NCI-H2196 treated with DMSO at 0.1 percent for 48 hours (cell line): ENCODE measurements around the gene ATP6V1G2.
"Not testable (repeated sequence)": the region's sequence is repeated elsewhere in the genome, so short reads cannot be mapped to it uniquely, and the experiment has no call there.

Experiments
- DNase-seq: peaks from one replicate; lab custom pipeline; 2025; ENCODE audit not compliant: unreplicated experiment; lab: John Stamatoyannopoulos, UW

ATP6V1G2 gene

DNA sequence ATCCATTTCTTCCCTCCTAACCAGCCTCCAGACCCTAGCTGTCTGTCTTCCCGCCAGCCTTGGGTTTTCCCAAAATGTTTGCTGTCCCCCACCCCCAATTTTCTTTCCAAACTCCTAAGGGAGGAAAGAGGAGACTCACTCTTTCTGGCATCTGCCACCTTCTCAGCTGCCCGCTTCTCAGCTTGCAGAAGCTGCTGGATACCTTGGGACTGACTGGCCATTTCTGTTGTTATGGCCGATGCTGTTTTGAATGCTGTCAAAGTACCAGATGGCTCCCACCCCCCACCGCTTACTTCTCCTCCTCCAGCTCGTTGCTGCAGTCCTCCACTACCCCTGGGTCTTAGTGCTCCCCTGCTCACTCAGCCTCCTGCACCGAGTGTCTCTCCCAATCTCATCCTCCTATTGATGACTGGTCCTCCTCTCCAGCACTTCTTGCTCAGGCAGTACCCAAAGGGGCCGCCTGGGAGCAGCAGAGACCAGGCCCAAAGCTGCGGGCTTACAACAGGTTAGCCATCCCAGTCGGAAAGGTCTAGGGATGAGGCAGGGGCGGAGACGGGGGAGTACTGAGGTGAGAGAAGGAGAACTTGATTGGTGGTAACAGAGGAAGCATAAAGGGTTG, at the start of gene ATP6V1G2:
TSS of gene ATP6V1G2 (minus strand) at position 270 of the 619 bp plus-strand sequence. CDS start at position 221, 49 bp downstream.
- DNase-seq: peak; percentile 96

DNA sequence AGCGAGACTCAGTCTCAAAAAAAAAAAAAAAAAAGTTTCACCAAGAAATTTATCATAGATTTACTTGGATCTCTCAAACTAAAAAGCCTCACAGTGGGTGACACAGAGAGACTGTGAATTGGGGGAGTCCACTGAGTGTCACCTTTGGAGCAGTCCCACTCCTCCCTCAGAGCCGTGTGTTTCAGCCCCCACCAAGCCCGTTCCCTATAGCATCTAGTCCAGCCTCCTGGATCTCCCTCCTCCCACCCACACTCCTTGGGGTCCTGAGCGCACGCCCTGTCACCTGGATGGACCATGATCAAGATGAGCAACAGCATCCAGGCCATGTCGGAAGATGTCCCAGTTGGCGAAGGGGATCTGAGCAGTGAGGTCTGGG, 46.0 kb upstream of the ATP6V1G2 start:
- no peak for DNase-seq

GRCh38 chr6:31590691-31591090, 44.3 kb upstream of the ATP6V1G2 start:
- not testable (repeated sequence) for DNase-seq

DNA sequence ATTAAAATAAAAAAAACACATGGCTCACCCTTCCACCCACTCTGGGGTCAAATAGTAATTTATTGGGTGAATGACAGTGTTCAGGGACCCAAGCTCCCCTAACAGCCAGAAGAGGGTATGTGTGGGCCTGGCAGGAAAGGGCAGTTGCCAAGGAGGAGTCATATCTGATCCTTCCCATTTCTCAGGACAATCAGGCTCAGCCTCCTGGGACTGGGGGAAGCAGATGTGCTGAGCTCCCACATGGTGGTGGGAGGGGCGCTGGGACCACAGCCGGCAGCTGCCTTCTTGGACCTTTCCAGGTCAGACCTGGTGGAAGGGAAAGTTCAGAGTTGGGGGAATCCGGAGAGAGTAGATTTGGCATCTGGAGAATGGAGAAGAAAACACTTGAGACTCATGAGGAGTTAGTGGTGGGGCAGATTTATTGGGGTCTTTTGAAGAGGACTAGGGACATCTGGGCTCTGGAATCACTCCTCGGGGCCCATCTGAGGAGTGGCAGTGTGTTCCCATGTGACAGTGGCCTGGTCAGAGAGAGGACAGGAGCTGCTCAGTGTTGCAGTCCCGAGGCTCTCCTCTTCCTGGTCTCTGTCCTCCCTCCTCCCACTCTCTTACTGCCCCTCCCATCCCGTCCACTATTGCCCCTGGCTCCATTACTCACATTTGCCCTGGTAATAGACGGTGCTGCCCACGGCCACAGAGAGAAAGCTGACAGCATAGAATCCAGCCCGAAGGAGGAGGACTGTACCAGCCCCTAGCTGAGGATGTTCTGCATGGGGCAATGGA, 42.7 kb upstream of the ATP6V1G2 start:
- no peak for DNase-seq

DNA sequence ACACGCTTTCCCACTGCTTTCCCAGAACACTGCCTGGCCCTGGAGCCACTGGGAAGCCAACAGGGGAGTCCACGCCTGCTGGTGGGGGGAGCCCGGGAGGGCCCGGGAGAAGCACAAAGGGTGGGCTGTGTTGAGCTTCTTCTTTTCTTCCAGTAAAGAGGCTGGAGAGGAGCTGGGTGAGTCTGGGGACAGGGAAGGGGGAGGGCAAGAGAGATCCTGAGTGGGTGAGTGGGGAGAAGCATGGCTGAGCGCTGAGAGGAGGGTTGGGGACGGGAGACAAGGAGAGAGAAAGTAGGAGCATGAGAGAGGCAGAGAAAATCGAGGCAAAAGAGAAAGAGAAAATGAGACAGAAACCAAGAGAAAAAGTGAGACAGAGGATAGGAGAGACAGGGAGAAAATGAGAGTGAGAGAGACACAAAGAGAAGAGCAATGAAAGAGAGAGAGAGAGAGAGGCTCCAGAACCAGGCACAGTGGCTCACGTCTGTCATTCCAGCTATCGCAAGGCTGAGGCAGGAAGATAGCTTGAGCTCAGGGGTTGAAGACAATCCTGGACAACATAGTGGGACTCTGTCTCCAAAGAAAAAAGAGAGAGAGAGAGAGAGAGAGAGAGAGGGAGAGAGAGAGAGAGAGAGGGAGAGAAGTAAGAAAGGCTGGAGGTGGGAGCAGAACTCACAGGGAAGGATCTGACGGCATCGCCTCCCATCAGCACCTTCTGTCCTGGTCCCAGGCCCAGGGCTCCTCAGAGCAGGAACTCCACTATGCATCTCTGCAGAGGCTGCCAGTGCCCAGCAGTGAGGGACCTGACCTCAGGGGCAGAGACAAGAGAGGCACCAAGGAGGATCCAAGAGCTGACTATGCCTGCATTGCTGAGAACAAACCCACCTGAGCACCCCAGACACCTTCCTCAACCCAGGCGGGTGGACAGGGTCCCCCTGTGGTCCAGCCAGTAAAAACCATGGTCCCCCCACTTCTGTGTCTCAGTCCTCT, 41.7 kb upstream of the ATP6V1G2 start:
- DNase-seq: no peak

- no peak for DNase-seq
Measured at GRCh38 chr6:31586599-31587281, 40.3 kb upstream of the ATP6V1G2 start.

- DNase-seq: no peak
Measured at GRCh38 chr6:31586008-31586407, 39.6 kb upstream of the ATP6V1G2 start, which contains the start of gene LST1. TSS of gene LST1 (plus strand) at chr6:31586277. CDS start at chr6:31587300, 1,023 bp downstream.

GRCh38 chr6:31585491-31585890, 39.1 kb upstream of the ATP6V1G2 start:
- no peak for DNase-seq

- DNase-seq: no peak
Measured at GRCh38 chr6:31582230-31582643, 35.8 kb upstream of the ATP6V1G2 start, which contains the start of gene LTB. TSS of gene LTB (minus strand) at chr6:31582424. CDS start at chr6:31582417, 7 bp downstream.

- DNase-seq: no peak
Measured at GRCh38 chr6:31581434-31582229, 35.2 kb upstream of the ATP6V1G2 start.

DNA sequence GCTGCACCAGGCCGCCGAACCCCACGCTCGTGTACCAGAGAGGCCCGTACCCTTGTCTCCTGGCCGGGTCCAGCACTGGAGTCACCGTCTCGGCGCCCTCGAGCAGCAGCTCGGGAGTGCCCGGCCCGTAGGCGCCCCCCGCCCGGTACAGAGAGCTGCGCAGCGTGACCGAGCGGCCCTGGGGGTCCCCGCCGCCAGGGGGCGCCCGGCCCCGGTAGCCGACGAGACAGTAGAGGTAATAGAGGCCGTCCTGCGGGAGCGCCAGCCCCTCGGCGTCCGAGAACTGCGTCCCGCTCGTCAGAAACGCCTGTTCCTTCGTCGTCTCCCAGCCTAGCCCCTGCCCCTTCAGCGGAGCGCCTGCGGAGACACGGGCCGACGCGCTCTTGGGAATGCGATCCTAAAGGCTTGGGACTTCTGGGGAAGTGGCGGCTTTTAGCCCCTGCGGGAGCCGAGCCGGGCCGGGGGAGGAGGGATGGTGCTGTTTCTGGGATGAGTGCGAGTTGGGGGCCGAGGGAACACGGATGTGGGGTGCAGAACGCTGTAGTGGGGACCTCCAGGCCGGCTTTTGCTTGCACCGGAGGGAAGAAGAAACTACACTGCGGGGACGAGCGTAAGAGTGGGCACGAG, 34.5 kb upstream of the ATP6V1G2 start:
- peak; percentile 66 for DNase-seq

DNA sequence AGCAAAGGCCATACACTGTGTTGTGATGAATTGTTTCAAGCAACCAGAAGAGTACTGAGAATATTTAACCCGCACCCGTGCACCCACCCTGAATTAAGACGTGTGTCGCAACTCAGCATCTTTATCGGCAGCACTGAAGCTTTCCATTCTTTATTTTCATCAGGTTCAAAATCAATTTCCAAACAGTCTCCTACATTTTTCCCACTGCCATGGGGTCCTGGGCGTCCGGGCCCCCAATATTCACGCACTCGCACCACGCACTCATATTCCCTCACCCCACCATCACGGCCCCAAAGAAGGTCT, 34.0 kb upstream of the ATP6V1G2 start:
- DNase-seq: no peak

DNA sequence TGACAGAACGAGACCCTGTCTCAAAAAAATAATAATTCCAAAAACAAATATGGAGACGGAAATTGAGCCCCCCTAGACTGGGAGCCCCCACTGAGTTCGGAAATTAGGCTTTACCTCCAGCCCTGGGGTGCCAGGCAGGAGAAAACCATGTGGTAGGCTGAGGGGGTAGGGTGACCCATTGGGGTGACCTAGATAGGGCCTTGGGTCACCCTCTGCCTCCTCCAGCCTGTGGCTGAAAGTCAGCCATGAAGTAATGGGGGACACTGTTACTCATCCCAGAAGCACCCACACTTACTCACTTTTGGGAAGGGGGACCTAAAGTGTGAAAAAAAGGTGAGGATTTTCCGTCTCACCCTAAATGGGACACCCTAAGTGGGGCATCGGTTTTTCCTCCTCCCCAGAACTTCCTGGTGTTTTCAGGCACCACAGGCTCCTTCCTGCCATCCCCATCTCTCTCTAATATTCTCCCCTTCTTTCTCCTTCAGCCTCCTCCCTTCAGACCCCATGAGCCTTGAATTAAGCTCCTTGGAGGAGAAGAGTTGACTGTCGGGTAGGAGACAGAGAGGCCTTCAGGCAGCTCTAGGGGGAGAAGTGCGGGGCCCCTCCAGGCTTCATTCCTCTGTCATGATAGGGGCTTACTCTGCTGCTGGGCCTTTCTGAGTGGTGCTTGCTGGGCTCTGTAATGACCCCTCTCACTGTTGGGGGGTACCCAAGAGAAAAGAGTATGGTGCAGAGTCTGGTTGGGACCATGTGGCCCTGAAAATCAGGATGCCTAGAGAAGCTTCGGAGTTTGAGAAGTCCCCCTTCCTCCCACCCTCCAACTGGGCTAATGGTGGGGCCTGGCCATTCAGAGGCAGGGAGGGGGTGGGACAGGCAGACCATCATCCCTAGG, 33.4 kb upstream of the ATP6V1G2 start:
- no peak for DNase-seq

DNA sequence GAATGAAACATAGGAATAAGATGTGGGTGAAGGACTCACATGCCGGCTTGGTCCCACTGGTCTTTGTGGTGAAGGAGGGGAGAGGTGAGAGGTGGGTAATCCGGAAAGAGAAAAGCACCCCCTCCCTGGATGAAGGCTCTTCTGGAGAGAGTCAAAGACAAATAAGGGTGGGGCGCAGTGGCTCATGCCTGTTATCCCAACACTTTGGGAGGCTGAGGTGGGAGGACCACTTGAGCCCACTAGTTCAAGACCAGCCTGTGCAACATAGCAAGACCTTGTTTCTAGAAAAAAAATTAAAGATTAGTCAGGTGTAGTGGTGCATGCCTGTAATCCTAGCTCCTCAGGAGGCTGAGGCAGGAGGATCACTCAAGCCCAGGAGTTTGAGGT, 32.7 kb upstream of the ATP6V1G2 start:
- no peak for DNase-seq

DNA sequence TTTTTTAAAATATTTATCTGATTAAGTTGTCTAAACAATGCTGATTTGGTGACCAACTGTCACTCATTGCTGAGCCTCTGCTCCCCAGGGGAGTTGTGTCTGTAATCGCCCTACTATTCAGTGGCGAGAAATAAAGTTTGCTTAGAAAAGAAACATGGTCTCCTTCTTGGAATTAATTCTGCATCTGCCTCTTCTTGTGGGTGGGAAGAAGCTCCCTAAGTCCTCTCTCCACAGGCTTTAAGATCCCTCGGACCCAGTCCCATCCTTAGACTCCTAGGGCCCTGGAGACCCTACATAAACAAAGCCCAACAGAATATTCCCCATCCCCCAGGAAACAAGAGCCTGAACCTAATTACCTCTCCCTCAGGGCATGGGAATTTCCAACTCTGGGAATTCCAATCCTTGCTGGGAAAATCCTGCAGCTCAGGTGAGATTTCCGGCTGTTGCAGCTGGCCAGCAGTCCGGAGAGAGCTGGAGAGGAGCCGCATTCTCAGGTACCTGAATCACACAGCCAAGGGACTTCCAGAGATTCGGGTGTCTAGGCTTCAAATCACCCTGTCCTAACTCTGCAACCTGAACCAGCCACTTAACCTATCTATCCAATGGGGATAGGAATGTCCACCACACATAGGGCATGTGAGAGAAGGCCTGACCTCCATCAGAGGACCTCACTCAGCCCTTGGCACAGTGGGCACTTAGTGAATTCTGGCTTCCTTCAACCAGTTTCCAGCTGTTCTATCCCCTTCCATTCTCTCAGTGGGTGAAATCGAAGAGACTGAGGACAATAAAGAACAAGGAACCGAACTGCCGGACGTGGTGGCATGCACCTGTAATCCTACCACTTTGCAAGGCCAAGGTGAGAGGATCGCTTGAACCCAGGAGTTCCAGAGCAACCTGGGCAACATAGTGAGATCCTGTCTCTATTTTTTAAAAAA, 32.0 kb upstream of the ATP6V1G2 start:
- no peak for DNase-seq

DNA sequence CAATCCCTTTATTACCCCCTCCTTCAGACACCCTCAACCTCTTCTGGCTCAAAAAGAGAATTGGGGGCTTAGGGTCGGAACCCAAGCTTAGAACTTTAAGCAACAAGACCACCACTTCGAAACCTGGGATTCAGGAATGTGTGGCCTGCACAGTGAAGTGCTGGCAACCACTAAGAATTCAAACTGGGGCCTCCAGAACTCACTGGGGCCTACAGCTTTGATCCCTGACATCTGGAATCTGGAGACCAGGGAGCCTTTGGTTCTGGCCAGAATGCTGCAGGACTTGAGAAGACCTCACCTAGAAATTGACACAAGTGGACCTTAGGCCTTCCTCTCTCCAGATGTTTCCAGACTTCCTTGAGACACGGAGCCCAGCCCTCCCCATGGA, 31.2 kb upstream of the ATP6V1G2 start:
- no peak for DNase-seq

GRCh38 chr6:31576897-31577578, 30.6 kb upstream of the ATP6V1G2 start:
- DNase-seq: no peak
